ENCODE measurements around the gene DHX35.

GRCh38 chr20:39057143-39057542 lies 95.0 kb downstream of the DHX35 start:
- no peak for TF ChIP-seq EZH2phosphoT487 (IDR thresholded peaks at IDR 0.05; ENCODE audit: insufficient read depth, low read depth)
- no peak for TF ChIP-seq EZH2 (IDR thresholded peaks at IDR 0.05; ENCODE audit: insufficient read depth, poor library complexity, severe bottlenecking)

Data from GM23248 (cell line).